Measurements from ENCODE around the gene MOB2.

Gene MOB2

DNA sequence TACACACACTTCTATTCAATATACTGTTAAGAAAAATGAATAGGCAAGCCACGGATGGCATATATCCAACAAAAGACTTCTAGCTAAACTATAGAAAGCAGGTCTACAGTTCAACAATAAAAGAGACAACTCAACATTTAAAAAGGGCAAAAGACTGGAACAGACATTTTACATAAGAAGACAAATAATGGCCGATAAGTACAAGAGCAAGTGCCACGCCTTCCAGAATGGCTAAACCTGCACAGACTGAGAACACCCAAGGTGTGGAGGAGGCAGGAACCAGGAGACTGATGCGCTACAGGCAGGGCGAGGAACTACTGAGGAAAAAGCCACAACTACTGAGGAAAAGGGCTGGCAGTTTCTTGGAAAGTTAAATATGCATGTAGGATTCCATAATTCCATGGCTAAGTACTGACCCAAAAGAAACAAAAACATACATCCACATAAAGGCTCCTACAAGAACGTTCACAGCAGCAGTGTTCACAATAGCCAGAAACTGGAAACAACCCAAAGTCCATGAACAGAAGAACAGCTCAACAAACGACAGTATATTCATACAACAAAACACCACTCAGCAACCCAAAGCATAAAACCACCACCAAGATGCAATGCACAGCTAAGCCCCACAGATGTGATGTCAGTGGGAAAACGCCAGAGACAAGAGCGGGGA is 9.6 kb upstream of the MOB2 start:
- Histone ChIP-seq H3K4me1 (ENCODE audit: insufficient read depth, low read length) (peaks cover 2% of the 10 kb centered on the region), H3K27me3 (ENCODE audit: insufficient read depth, low read length) (no peaks in the 10 kb centered on the region), H3K9me3 (ENCODE audit: low read length) (peaks cover 14% of the 10 kb centered on the region), H2AFZ (ENCODE audit: low read depth, low read length) (no peak overlapping the region), H3K4me3 (ENCODE audit: low read length) (no peak overlapping the region), H3K36me3 (ENCODE audit: insufficient read depth, low read length) (no peaks in the 10 kb centered on the region)

- Histone ChIP-seq H2AFZ (ENCODE audit: low read depth, low read length) (no peak overlapping the region), H3K36me3 (ENCODE audit: insufficient read depth, low read length) (no peaks in the 10 kb centered on the region), H3K27me3 (ENCODE audit: insufficient read depth, low read length) (no peaks in the 10 kb centered on the region), H3K4me3 (ENCODE audit: low read length) (no peak overlapping the region), H3K9me3 (ENCODE audit: low read length) (peaks cover 14% of the 10 kb centered on the region), H3K4me1 (ENCODE audit: insufficient read depth, low read length) (peaks cover 2% of the 10 kb centered on the region)
These were observed 8.1 kb upstream of the MOB2 start for GRCh38 chr11:1494650-1495049.

- H3K9me3 ChIP-seq (ENCODE audit: low read length) = peaks cover 7% of the 10 kb centered on the region
- H2AFZ ChIP-seq (ENCODE audit: low read depth, low read length) = no peak overlapping the region
- no peak overlapping the region for H3K4me3 ChIP-seq (ENCODE audit: low read length)
- peaks cover 2% of the 10 kb centered on the region for H3K4me1 ChIP-seq (ENCODE audit: insufficient read depth, low read length)
- H3K36me3 ChIP-seq (ENCODE audit: insufficient read depth, low read length) = no peaks in the 10 kb centered on the region
- no peaks in the 10 kb centered on the region for H3K27me3 ChIP-seq (ENCODE audit: insufficient read depth, low read length)
These were observed 7.2 kb upstream of the MOB2 start for GRCh38 chr11:1493650-1494244.

GRCh38 chr11:1491379-1491778 is 4.8 kb upstream of the MOB2 start:
- Histone ChIP-seq H3K27me3 (ENCODE audit: insufficient read depth, low read length) (no peaks in the 10 kb centered on the region), H3K4me3 (ENCODE audit: low read length) (no peak overlapping the region), H3K9me3 (ENCODE audit: low read length) (peaks cover 7% of the 10 kb centered on the region), H3K36me3 (ENCODE audit: insufficient read depth, low read length) (no peaks in the 10 kb centered on the region), H3K4me1 (ENCODE audit: insufficient read depth, low read length) (no peaks in the 10 kb centered on the region), H2AFZ (ENCODE audit: low read depth, low read length) (no peak overlapping the region)

GRCh38 chr11:1490651-1491050 is 4.1 kb upstream of the MOB2 start:
- Histone ChIP-seq H3K27me3 (ENCODE audit: insufficient read depth, low read length) (no peaks in the 10 kb centered on the region), H3K9me3 (ENCODE audit: low read length) (peaks cover 4% of the 10 kb centered on the region), H3K36me3 (ENCODE audit: insufficient read depth, low read length) (no peaks in the 10 kb centered on the region), H3K4me3 (ENCODE audit: low read length) (no peak overlapping the region), H3K4me1 (ENCODE audit: insufficient read depth, low read length) (no peaks in the 10 kb centered on the region), H2AFZ (ENCODE audit: low read depth, low read length) (no peak overlapping the region)

DNA sequence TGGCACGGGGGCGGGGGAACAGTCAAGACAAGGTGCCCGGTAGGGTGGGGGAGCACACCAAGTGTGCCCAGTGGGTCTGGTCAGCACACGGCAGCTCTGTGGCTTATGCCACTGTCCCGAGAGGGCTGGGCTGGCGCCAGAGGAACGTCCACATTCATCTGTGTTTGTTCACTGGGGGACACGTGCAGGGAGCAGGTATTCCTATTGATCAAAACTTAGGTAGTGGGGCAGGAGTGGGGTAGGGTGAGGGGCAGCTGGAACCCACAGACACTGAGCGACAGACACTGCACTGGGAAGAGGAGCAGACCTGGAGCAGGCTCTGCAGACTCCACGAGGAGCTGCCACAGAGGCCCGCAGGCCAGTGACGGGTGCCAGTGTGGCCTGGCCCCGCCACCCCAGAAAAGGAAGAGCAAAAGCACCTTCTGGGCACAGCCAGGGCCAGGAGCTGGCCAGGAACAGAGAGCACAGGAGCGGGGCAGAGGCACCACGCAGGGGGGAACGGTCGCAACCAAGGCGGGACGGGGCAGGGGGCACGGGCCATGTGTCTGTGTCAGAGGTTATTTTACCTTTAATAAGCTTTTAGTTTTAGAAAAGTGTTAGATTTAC is 2.1 kb upstream of the MOB2 start:
- Histone ChIP-seq H3K4me1 (ENCODE audit: insufficient read depth, low read length) (no peaks in the 10 kb centered on the region), H3K36me3 (ENCODE audit: insufficient read depth, low read length) (no peaks in the 10 kb centered on the region), H3K9me3 (ENCODE audit: low read length) (no peaks in the 10 kb centered on the region)

DNA sequence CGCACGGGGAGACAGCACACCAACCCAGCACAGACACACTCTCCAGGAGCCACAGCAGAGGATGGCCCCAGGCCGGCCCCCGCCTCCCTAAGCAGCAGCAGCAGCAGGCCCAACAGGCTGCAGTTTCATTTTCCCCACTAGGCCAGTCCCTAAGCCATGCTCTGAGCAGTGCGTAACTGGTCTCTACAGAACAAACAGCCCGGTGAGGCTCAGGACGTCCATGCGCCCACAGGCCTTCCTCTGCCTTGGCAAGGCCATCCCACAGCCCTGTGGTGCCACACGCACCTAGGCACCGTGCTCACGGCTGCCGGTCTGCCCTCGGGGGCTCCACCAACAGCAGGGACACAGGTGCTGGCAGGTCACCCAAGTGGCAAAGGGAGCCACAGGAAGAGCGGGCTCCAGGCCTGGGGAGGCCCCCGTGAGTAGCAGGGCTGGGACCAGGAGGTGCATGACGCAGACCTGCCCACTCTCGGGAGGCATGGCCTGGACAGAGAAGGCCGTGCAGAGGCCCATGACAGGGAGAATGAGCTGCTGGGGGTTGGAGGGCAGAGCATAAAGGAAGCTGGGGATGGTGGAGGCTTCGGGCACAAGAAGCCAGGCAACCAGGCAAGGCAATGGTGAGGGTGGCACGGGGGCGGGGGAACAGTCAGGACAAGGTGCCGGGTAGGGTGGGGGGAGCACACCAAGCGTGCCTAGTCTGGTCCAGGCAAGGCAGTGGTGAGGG is 1.4 kb upstream of the MOB2 start:
- Histone ChIP-seq H2AFZ (ENCODE audit: low read depth, low read length) (no peak overlapping the region), H3K4me1 (ENCODE audit: insufficient read depth, low read length) (no peaks in the 10 kb centered on the region), H3K4me3 (ENCODE audit: low read length) (no peak overlapping the region), H3K9me3 (ENCODE audit: low read length) (no peaks in the 10 kb centered on the region), H3K27me3 (ENCODE audit: insufficient read depth, low read length) (no peaks in the 10 kb centered on the region), H3K36me3 (ENCODE audit: insufficient read depth, low read length) (no peaks in the 10 kb centered on the region)

More for the DNA sequence above, 2.1 kb upstream of the MOB2 start:
- Histone ChIP-seq H2AFZ (ENCODE audit: low read depth, low read length) (no peak overlapping the region), H3K27me3 (ENCODE audit: insufficient read depth, low read length) (no peaks in the 10 kb centered on the region), H3K4me3 (ENCODE audit: low read length) (no peak overlapping the region)

GRCh38 chr11:1487091-1487850 is 692 bp upstream of the MOB2 start:
- no peak overlapping the region for H2AFZ ChIP-seq (ENCODE audit: low read depth, low read length)
- no peaks in the 10 kb centered on the region for H3K4me1 ChIP-seq (ENCODE audit: insufficient read depth, low read length)
- no peaks in the 10 kb centered on the region for H3K36me3 ChIP-seq (ENCODE audit: insufficient read depth, low read length)
- H3K27me3 ChIP-seq (ENCODE audit: insufficient read depth, low read length) = no peaks in the 10 kb centered on the region
- no peak overlapping the region for H3K4me3 ChIP-seq (ENCODE audit: low read length)
- no peaks in the 10 kb centered on the region for H3K9me3 ChIP-seq (ENCODE audit: low read length)

GRCh38 chr11:1485504-1485885 is 1.1 kb downstream of the MOB2 start:
- Histone ChIP-seq H3K4me3 (ENCODE audit: low read length) (no peak overlapping the region), H3K36me3 (ENCODE audit: insufficient read depth, low read length) (peaks cover 2% of the 10 kb centered on the region), H3K9me3 (ENCODE audit: low read length) (no peaks in the 10 kb centered on the region), H3K4me1 (ENCODE audit: insufficient read depth, low read length) (no peaks in the 10 kb centered on the region), H2AFZ (ENCODE audit: low read depth, low read length) (no peak overlapping the region), H3K27me3 (ENCODE audit: insufficient read depth, low read length) (no peaks in the 10 kb centered on the region)

- Histone ChIP-seq H3K4me1 (ENCODE audit: insufficient read depth, low read length) (no peaks in the 10 kb centered on the region), H3K27me3 (ENCODE audit: insufficient read depth, low read length) (no peaks in the 10 kb centered on the region), H3K9me3 (ENCODE audit: low read length) (no peaks in the 10 kb centered on the region), H3K4me3 (ENCODE audit: low read length) (no peak overlapping the region), H2AFZ (ENCODE audit: low read depth, low read length) (no peak overlapping the region), H3K36me3 (ENCODE audit: insufficient read depth, low read length) (peaks cover 7% of the 10 kb centered on the region)
These were observed 1.7 kb downstream of the MOB2 start for GRCh38 chr11:1484695-1485503.

- no peak overlapping the region for H3K4me3 ChIP-seq (ENCODE audit: low read length)
- no peaks in the 10 kb centered on the region for H3K27me3 ChIP-seq (ENCODE audit: insufficient read depth, low read length)
- peaks cover 14% of the 10 kb centered on the region for H3K36me3 ChIP-seq (ENCODE audit: insufficient read depth, low read length)
- no peaks in the 10 kb centered on the region for H3K9me3 ChIP-seq (ENCODE audit: low read length)
- no peak overlapping the region for H2AFZ ChIP-seq (ENCODE audit: low read depth, low read length)
- no peaks in the 10 kb centered on the region for H3K4me1 ChIP-seq (ENCODE audit: insufficient read depth, low read length)
These were observed 2.4 kb downstream of the MOB2 start for GRCh38 chr11:1484061-1484671.

DNA sequence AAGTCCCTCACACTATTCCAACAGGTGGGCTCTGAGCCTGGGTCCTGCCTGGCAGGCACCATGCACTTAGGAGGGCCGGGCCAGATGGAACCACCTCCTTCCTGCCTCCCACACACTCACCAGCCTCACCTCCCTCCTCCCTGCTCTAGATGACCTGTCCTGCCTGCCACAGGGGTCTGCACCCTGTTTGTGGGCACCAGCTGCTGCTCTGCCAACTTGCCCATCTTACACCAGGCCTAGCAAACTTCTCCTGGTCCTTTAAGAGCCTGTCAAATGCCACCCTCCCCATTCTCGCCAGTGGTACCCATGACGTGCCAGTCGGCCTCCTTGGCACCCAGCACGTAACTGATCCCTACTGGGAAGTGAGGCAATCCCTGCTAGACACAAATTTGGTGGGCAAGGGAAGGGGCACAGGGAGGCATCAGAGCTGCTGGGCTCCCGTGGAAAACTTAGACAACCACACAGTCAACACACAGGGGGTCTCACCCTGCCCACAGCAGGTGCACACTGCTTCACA is 3.1 kb downstream of the MOB2 start:
- H2AFZ ChIP-seq (ENCODE audit: low read depth, low read length) = no peak overlapping the region
- no peaks in the 10 kb centered on the region for H3K4me1 ChIP-seq (ENCODE audit: insufficient read depth, low read length)
- peaks cover 17% of the 10 kb centered on the region for H3K36me3 ChIP-seq (ENCODE audit: insufficient read depth, low read length)
- no peaks in the 10 kb centered on the region for H3K27me3 ChIP-seq (ENCODE audit: insufficient read depth, low read length)
- no peaks in the 10 kb centered on the region for H3K9me3 ChIP-seq (ENCODE audit: low read length)
- no peak overlapping the region for H3K4me3 ChIP-seq (ENCODE audit: low read length)
